Activated CD4-positive, alpha-beta T cell treated with anti-CD3 and anti-CD28 coated beads for 1 hour (primary cell): ENCODE data around the gene DHRS12.
A peak's percentile ranks its signal among the peaks of the same experiment; 100 is the strongest.

ENCODE experiments used
- DNase-seq: peaks from one replicate; pipeline ENCODE4 v3.0.0-alpha.2; 2020

The DHRS12 gene

GRCh38 chr13:51780099-51780498 is 23.9 kb downstream of the DHRS12 start:
- DNase-seq: no peak

GRCh38 chr13:51778392-51778791 is 25.6 kb downstream of the DHRS12 start:
- no peak for DNase-seq

GRCh38 chr13:51777921-51778320 is 26.0 kb downstream of the DHRS12 start:
- no peak for DNase-seq

- DNase-seq: no peak
Measured at GRCh38 chr13:51776179-51776578, 27.8 kb downstream of the DHRS12 start.

GRCh38 chr13:51773515-51773914 is 30.4 kb downstream of the DHRS12 start:
- DNase-seq: no peak

GRCh38 chr13:51772781-51773180 is 31.2 kb downstream of the DHRS12 start:
- DNase-seq: no peak

- DNase-seq: no peak
Measured at GRCh38 chr13:51772105-51772455, 31.9 kb downstream of the DHRS12 start.

- DNase-seq: no peak
Measured at GRCh38 chr13:51771418-51772104, 32.4 kb downstream of the DHRS12 start.

- no peak for DNase-seq
Measured at GRCh38 chr13:51770681-51771417, 33.1 kb downstream of the DHRS12 start.

- DNase-seq: no peak
Measured at GRCh38 chr13:51770160-51770559, 33.8 kb downstream of the DHRS12 start.

- DNase-seq: no peak
Measured at GRCh38 chr13:51769455-51770127, 34.4 kb downstream of the DHRS12 start.

- no peak for DNase-seq
Measured at GRCh38 chr13:51768976-51769375, 35.0 kb downstream of the DHRS12 start.

- no peak for DNase-seq
Measured at GRCh38 chr13:51768378-51768921, 35.5 kb downstream of the DHRS12 start.

- no peak for DNase-seq
Measured at GRCh38 chr13:51767100-51767499, 36.9 kb downstream of the DHRS12 start.

- no peak for DNase-seq
Measured at GRCh38 chr13:51765142-51765515, 38.8 kb downstream of the DHRS12 start.

- DNase-seq: peak; percentile 35
Measured at GRCh38 chr13:51764184-51765141, 39.5 kb downstream of the DHRS12 start.

GRCh38 chr13:51763486-51763885 is 40.5 kb downstream of the DHRS12 start:
- no peak for DNase-seq

- no peak for DNase-seq
Measured at GRCh38 chr13:51761643-51762350, 42.2 kb downstream of the DHRS12 start.

GRCh38 chr13:51760592-51760991 is 43.4 kb downstream of the DHRS12 start:
- no peak for DNase-seq

- no peak for DNase-seq
Measured at GRCh38 chr13:51759240-51759639, 44.7 kb downstream of the DHRS12 start.

GRCh38 chr13:51758691-51759090 is 45.3 kb downstream of the DHRS12 start:
- no peak for DNase-seq

GRCh38 chr13:51756651-51757050 is 47.3 kb downstream of the DHRS12 start:
- DNase-seq: no peak
